K562 (cell line): ENCODE measurements around the gene PIWIL1. TPM values are rescaled to one million over a fixed set of nuclear protein-coding genes. Genes with fewer than 3 reads are reported as not detected.

ENCODE experiments used
- ATAC-seq: fragments of 200-7000 bp; cut with Tn5 transposase; 3 replicates; pipeline ENCODE4 v1.9.1; 2020; ENCODE audit warnings: moderate library complexity
- BruUV-seq: library from RNA; stranded (reverse); fragments of 400-500 nt; replicated peaks from 2 replicates; lab custom pipeline; 2021; lab: Mats Ljungman, UMichigan
- CTCF ChIA-PET: fragments of 300-600 bp; formaldehyde crosslinking; extraction: SDS; loops from one replicate; lab custom pipeline; 2021; ENCODE audit warnings: low intra/inter-chr PET ratio; lab: Yijun Ruan, JAX
- POLR2A ChIA-PET: fragments of 300-600, 350-650 bp; sonication (Branson Sonifier 250); formaldehyde crosslinking; extraction: SDS; loops from one replicate; lab custom pipeline; 2021; ENCODE audit warnings: antibody characterized with exemption, inconsistent platforms; lab: Yijun Ruan, JAX
- DNase-seq, 4 experiments: peaks; one replicate each; pipeline versions ENCODE4 v3.0.0 to v3.0.0-alpha.2; 2011 to 2018; ENCODE audit warnings: low spot score in 3 of 4, mixed read lengths in 3 of 4; ENCODE audit errors: extremely low read depth in 1 of 4
- FAIRE-seq: peaks from 2 replicates; lab custom pipeline; 2011; peaks lifted over from hg19 to GRCh38; lab: Jason Lieb, UNC
- H2AFZ ChIP-seq: 2 replicates; pipeline ENCODE4 v1.6.0; 2011; ENCODE audit warnings: low read depth, low read length, control low read depth, inconsistent platforms
- H3K27ac ChIP-seq: fragments of 200-600 bp; 3 replicates; pipeline ENCODE4 v1.8.0; 2011; ENCODE audit warnings: low read depth, mild to moderate bottlenecking, control low read depth, inconsistent platforms, low read length, moderate library complexity, mixed read lengths; ENCODE audit errors: extremely low read depth
- H3K27me3 ChIP-seq, 2 experiments: fragments of 300-600 bp in 1 of 2; 2 replicates in 1 of 2; 3 replicates in 1 of 2; pipeline versions ENCODE4 v1.6.0 to v1.8.0; 2011; ENCODE audit warnings: inconsistent platforms in 2 of 2, low read length in 2 of 2, mild to moderate bottlenecking in 1 of 2, mixed read lengths in 1 of 2, moderate library complexity in 1 of 2; ENCODE audit not compliant: control insufficient read depth in 2 of 2, insufficient read depth in 2 of 2
- H3K36me3 ChIP-seq: fragments of 300-600 bp; 3 replicates; pipeline ENCODE4 v1.8.0; 2011; ENCODE audit warnings: mild to moderate bottlenecking, low read length, inconsistent platforms; ENCODE audit not compliant: control insufficient read depth, insufficient read depth
- H3K4me1 ChIP-seq, 2 experiments: fragments of 200-600 bp in 1 of 2; replicated peaks in 1 of 2; 2 replicates in 1 of 2; 3 replicates in 1 of 2; pipeline versions ENCODE4 v1.5.1 to v1.8.0; 2011; ENCODE audit warnings: inconsistent platforms in 2 of 2, low read length in 2 of 2, mild to moderate bottlenecking in 1 of 2, mixed read lengths in 1 of 2, moderate library complexity in 1 of 2; ENCODE audit not compliant: control insufficient read depth in 2 of 2, insufficient read depth in 2 of 2
- H3K4me2 ChIP-seq: 2 replicates; pipeline ENCODE4 v1.6.1; 2011; ENCODE audit warnings: low read length, control low read depth, inconsistent platforms, mixed read lengths; ENCODE audit not compliant: insufficient read depth
- H3K4me3 ChIP-seq: fragments of 200-600 bp; sonication (generic), shearing (Covaris generic); 2 replicates; pipeline ENCODE4 v1.5.1; 2016; ENCODE audit warnings: control low read depth, inconsistent platforms
- H3K79me2 ChIP-seq: fragments of 200-600 bp; 3 replicates; pipeline ENCODE4 v1.8.0; 2011; ENCODE audit warnings: low read length, inconsistent platforms; ENCODE audit not compliant: control insufficient read depth, insufficient read depth
- H3K9ac ChIP-seq, 2 experiments: 2 replicates each; pipeline versions ENCODE4 v1.6.0 to v1.6.1; 2011; ENCODE audit warnings: low read depth in 2 of 2, low read length in 2 of 2, control low read depth in 1 of 2, inconsistent platforms in 1 of 2, mild to moderate bottlenecking in 1 of 2, mixed read lengths in 1 of 2; ENCODE audit not compliant: insufficient read depth in 1 of 2
- H3K9me1 ChIP-seq: one replicate; pipeline ENCODE4 v1.6.0; 2011; ENCODE audit warnings: inconsistent platforms, mild to moderate bottlenecking, low read length, moderate library complexity; ENCODE audit not compliant: control insufficient read depth, insufficient read depth
- H3K9me3 ChIP-seq: replicated peaks from 2 replicates; pipeline ENCODE4 v1.5.1; 2011; ENCODE audit warnings: low read depth, low read length, inconsistent platforms; ENCODE audit not compliant: control insufficient read depth, insufficient read depth
- H4K20me1 ChIP-seq: replicated peaks from 2 replicates; pipeline ENCODE4 v1.6.1; 2011; ENCODE audit warnings: low read length, inconsistent platforms, mixed read lengths; ENCODE audit not compliant: control insufficient read depth, insufficient read depth
- CBFA2T3 ChIP-seq: fragments of 450-650 bp; IDR thresholded peaks from 2 replicates; pipeline ENCODE4 v1.6.1; 2017
- FOXK2 ChIP-seq, 2 experiments: fragments of 450-650 bp; IDR thresholded peaks in 1 of 2; conservative IDR thresholded peaks in 1 of 2; 2 replicates each; pipeline ENCODE4 v1.6.1; 2016; ENCODE audit warnings: low read depth in 2 of 2, mild to moderate bottlenecking in 1 of 2
- HDAC2 ChIP-seq: fragments of 450-650 bp; IDR thresholded peaks from 2 replicates; pipeline ENCODE4 v1.6.1; 2016; ENCODE audit warnings: mild to moderate bottlenecking
- KDM2B ChIP-seq: fragments of 250-450 bp; sonication (Bioruptor Pico); IDR thresholded peaks from 2 replicates; pipeline ENCODE4 v1.8.0; 2021; ENCODE audit warnings: mild to moderate bottlenecking, moderate library complexity
- KLF6 ChIP-seq: fragments of 250-450 bp; sonication (Bioruptor Pico); IDR thresholded peaks from 2 replicates; pipeline ENCODE4 v1.4.0; 2020; ENCODE audit warnings: mild to moderate bottlenecking, moderate library complexity, borderline replicate concordance
- MITF ChIP-seq: IDR thresholded peaks from 2 replicates; pipeline ENCODE4 v1.6.1; 2014; ENCODE audit warnings: antibody characterized with exemption
- MTA2 ChIP-seq: fragments of 450-650 bp; IDR thresholded peaks from 2 replicates; pipeline ENCODE4 v1.6.1; 2016; ENCODE audit warnings: low read depth
- MXD1 ChIP-seq: fragments of 250-450 bp; sonication (Bioruptor Pico); IDR thresholded peaks from 2 replicates; pipeline ENCODE4 v1.8.0; 2021; ENCODE audit warnings: borderline replicate concordance, mild to moderate bottlenecking, moderate library complexity; ENCODE audit not compliant: poor library complexity, severe bottlenecking
- MXI1 ChIP-seq: IDR thresholded peaks from 2 replicates; pipeline ENCODE4 v1.6.1; 2011; ENCODE audit warnings: low read depth, mild to moderate bottlenecking, improper control_type of control experiment, low read length
- MYNN ChIP-seq, 2 experiments: sonication (generic); formaldehyde crosslinking in 1 of 2; IDR thresholded peaks; 2 replicates each; pipeline versions ENCODE4 v1.5.0 to v1.6.1; 2016 to 2020; ENCODE audit warnings: antibody characterized with exemption in 1 of 2, missing genetic modification reagents in 1 of 2
- NR2C2 ChIP-seq, 2 experiments: fragments of 200-800 bp in 1 of 2; sonication (Bioruptor generic) in 1 of 2; sonication (generic) in 1 of 2; formaldehyde crosslinking in 1 of 2; IDR thresholded peaks; 2 replicates each; pipeline versions ENCODE4 v1.6.1 to v1.8.0; 2016 to 2022; ENCODE audit warnings: mild to moderate bottlenecking in 1 of 2, missing compliant biosample characterization in 1 of 2, missing genetic modification characterization in 1 of 2, missing genetic modification reagents in 1 of 2
- PBX2 ChIP-seq, 2 experiments: IDR thresholded peaks in 1 of 2; conservative IDR thresholded peaks in 1 of 2; 2 replicates each; pipeline ENCODE4 v1.6.1; 2016; ENCODE audit warnings: low read depth in 2 of 2, mild to moderate bottlenecking in 1 of 2, missing compliant biosample characterization in 1 of 2, missing genetic modification characterization in 1 of 2, moderate library complexity in 1 of 2
- RAD51 ChIP-seq: fragments of 450-650 bp; IDR thresholded peaks from 2 replicates; pipeline ENCODE4 v1.7.1; 2016; ENCODE audit warnings: low read depth, mild to moderate bottlenecking, borderline replicate concordance
- TBP ChIP-seq: optimal IDR thresholded peaks from 2 replicates; pipeline ENCODE3; 2011; ENCODE audit warnings: low read depth, low read length, improper control_type of control experiment
- TEAD1 ChIP-seq, 2 experiments: fragments of 450-650 bp in 1 of 2; sonication (generic) in 1 of 2; formaldehyde crosslinking; IDR thresholded peaks; 2 replicates each; pipeline versions ENCODE4 v1.4.0 to v1.8.0; 2020 to 2022; ENCODE audit warnings: mild to moderate bottlenecking in 2 of 2, missing genetic modification reagents in 1 of 2
- ZFX ChIP-seq: sonication (generic); formaldehyde crosslinking; IDR thresholded peaks from 2 replicates; pipeline ENCODE4 v1.8.0; 2022; ENCODE audit warnings: mild to moderate bottlenecking, missing genetic modification reagents, moderate library complexity
- ZNF24 ChIP-seq: fragments of 450-650 bp; IDR thresholded peaks from 2 replicates; pipeline ENCODE4 v1.6.1; 2016
- WGBS: fragments of 100-300 bp; shearing (Covaris generic); methylation state at CpG from one replicate; pipeline ENCODE4 v1.1.6; 2016; ENCODE audit warnings: low coverage, mixed read lengths; ENCODE audit not compliant: insufficient coverage; ENCODE audit errors: missing lambda C conversion rate; 5-methylcytosine and 5-hydroxymethylcytosine counted together
- in situ Hi-C: fragments of 300-500 bp; cut with MboI; formaldehyde crosslinking; loops from 4 replicates; pipeline ENCODE4 v1.15.0; 2018; ENCODE audit warnings: inconsistent platforms, mixed read lengths
- intact Hi-C: fragments of 100-400 bp; cut with micrococcal nuclease; formaldehyde crosslinking; loops from 2 replicates; pipeline ENCODE4 v1.14.2; 2022
- polyA plus RNA-seq, 8 experiments: library from polyadenylated mRNA; depleted of rRNA in 4 of 8; stranded (reverse) in 5 of 8; unstranded in 3 of 8; fragments of >200 nt; fragmentation: Nextera tagmentation in 2 of 8; fragmentation: Illumina TruSeq in 1 of 8; extraction: Ambion mirVana in 2 of 8; extraction: Trizol in 1 of 8; gene quantifications; 2 replicates each; pipeline versions ENCODE4 v1.2.1 to v1.2.3, GENCODE V29; 2011 to 2014; ENCODE audit warnings: inconsistent platforms in 1 of 8, missing spikeins in 1 of 8
- total RNA-seq, 7 experiments: library from RNA; depleted of rRNA in 6 of 7; stranded (reverse); fragments of >200 nt in 6 of 7; fragmentation: Illumina TruSeq in 2 of 7; extraction: Trizol in 2 of 7; gene quantifications; 2 replicates each; pipeline versions ENCODE4 v1.2.1 to v1.2.3, GENCODE V29; 2011 to 2021; ENCODE audit warnings: low replicate concordance in 1 of 7

Gene PIWIL1
- total and polyA plus RNA-seq, 9 of the 15 experiments (the other 6 are each of a cell fraction or from before 2014, with no cell fraction given), result not detected

- 2% methylated on average over 7 of the region's 7 CpGs for WGBS
- TF ChIP-seq RAD51 (no peak), NR2C2 (CRISPR knock-in tag; IDR thresholded peaks at IDR 0.05) (no peak), NR2C2 (tag; IDR thresholded peaks at IDR 0.05) (no peak), CBFA2T3 (no peak), TBP (no peak), HDAC2 (no peak), MXI1 (no peak), MITF (no peak), ZNF24 (no peak), MXD1 (CRISPR knock-in tag) (no peak), KDM2B (CRISPR knock-in tag) (no peak), ZFX (no peak), FOXK2 (conservative IDR thresholded peaks at IDR 0.05 in 1 of 2, IDR thresholded peaks at IDR 0.05 in 1 of 2; ENCODE audit: low read depth in 2 of 2) (no peak), MTA2 (no peak), MYNN (IDR thresholded peaks at IDR 0.05) (no peak), MYNN (CRISPR knock-in tag; IDR thresholded peaks at IDR 0.05) (no peak), TEAD1 (CRISPR knock-in tag; IDR thresholded peaks at IDR 0.05) (no peak), PBX2 (CRISPR knock-in tag; IDR thresholded peaks at IDR 0.05; ENCODE audit: low read depth) (no peak), PBX2 (tag; conservative IDR thresholded peaks at IDR 0.05; ENCODE audit: low read depth) (no peak), KLF6 (no peak)
Observed at GRCh38 chr12:130414381-130414780, 76.7 kb downstream of the PIWIL1 start.

More at GRCh38 chr12:130414381-130414780, 76.7 kb downstream of the PIWIL1 start:
- intact Hi-C loops, result no loop called here
- H3K4me2 ChIP-seq, result no peak overlapping the region
- H3K4me3 ChIP-seq, result no peak overlapping the region
- no peaks in the 10 kb centered on the region for H3K9me1 ChIP-seq
- H3K36me3 ChIP-seq, result no peaks in the 10 kb centered on the region
- DNase-seq (no peak), FAIRE-seq (no peak), ATAC-seq (no peak)
- CTCF ChIA-PET, result no interaction called here
- H3K4me1 ChIP-seq, result no peaks in the 10 kb centered on the region
- POLR2A ChIA-PET, result no interaction called here
- H4K20me1 ChIP-seq, result no peaks in the 10 kb centered on the region
- in situ Hi-C loops, result no loop called here
- no peak overlapping the region for H3K27ac ChIP-seq
- no peak overlapping the region for H3K9ac ChIP-seq
- H2AFZ ChIP-seq, result no peak overlapping the region
- H3K9me3 ChIP-seq, result no peaks in the 10 kb centered on the region
- no peaks in the 10 kb centered on the region for H3K79me2 ChIP-seq
- peaks cover 10 to 30% of the 10 kb centered on the region in 2 experiments; a peak in 3 of 5 replicates for H3K27me3 ChIP-seq
- no TSS peak for BruUV-seq
